Smooth muscle cell (in vitro differentiated cells): ENCODE measurements around the gene NINJ2. TPM values are rescaled to one million over a fixed set of nuclear protein-coding genes. Genes with fewer than 3 reads are reported as not detected.

Source experiments
- DNase-seq: peaks from one replicate; lab custom pipeline; 2025; ENCODE audit not compliant: unreplicated experiment; lab: John Stamatoyannopoulos, UW
- H2AFZ ChIP-seq: fragments of 200-600 bp; sonication (generic); 2 replicates; pipeline ENCODE4 v1.6.0; 2016; ENCODE audit warnings: antibody characterized with exemption, low read depth, mild to moderate bottlenecking
- H3F3A ChIP-seq: fragments of 200-600 bp; sonication (generic); 2 replicates; pipeline ENCODE4 v1.6.0; 2017; ENCODE audit warnings: antibody characterized with exemption, low read depth
- H3K27ac ChIP-seq: fragments of 200-600 bp; sonication (generic); 2 replicates; pipeline ENCODE4 v1.5.1; 2016; ENCODE audit warnings: low read depth, mild to moderate bottlenecking
- H3K27me3 ChIP-seq: fragments of 200-600 bp; sonication (generic); 2 replicates; pipeline ENCODE4 v1.6.1; 2016; ENCODE audit warnings: low read depth, mild to moderate bottlenecking
- H3K36me3 ChIP-seq: fragments of 200-600 bp; sonication (generic); 2 replicates; pipeline ENCODE4 v1.5.1; 2016; ENCODE audit warnings: low read depth
- H3K4me1 ChIP-seq: fragments of 200-600 bp; sonication (generic); 2 replicates; pipeline ENCODE4 v1.5.1; 2016; ENCODE audit warnings: low read depth
- H3K4me2 ChIP-seq: fragments of 200-600 bp; sonication (generic); 2 replicates; pipeline ENCODE4 v1.6.0; 2016; ENCODE audit warnings: mild to moderate bottlenecking
- H3K4me3 ChIP-seq: fragments of 200-600 bp; sonication (generic); 2 replicates; pipeline ENCODE4 v1.5.1; 2016; ENCODE audit warnings: mild to moderate bottlenecking
- H3K79me2 ChIP-seq: fragments of 200-600 bp; sonication (generic); 2 replicates; pipeline ENCODE4 v1.6.0; 2016; ENCODE audit warnings: low read depth, mild to moderate bottlenecking
- H3K9ac ChIP-seq: fragments of 200-600 bp; sonication (generic); 2 replicates; pipeline ENCODE4 v1.6.0; 2016; ENCODE audit warnings: low read depth
- H3K9me3 ChIP-seq: fragments of 200-600 bp; sonication (generic); replicated peaks from 2 replicates; pipeline ENCODE4 v1.5.1; 2016; ENCODE audit warnings: low read depth
- H4K20me1 ChIP-seq: fragments of 200-600 bp; sonication (generic); 2 replicates; pipeline ENCODE4 v1.6.0; 2016; ENCODE audit warnings: low read depth
- CTCF ChIP-seq: fragments of 200-600 bp; sonication (generic); IDR thresholded peaks from 2 replicates; pipeline ENCODE4 v1.5.1; 2017; ENCODE audit warnings: borderline replicate concordance, mild to moderate bottlenecking, antibody characterized with exemption; ENCODE audit not compliant: insufficient read depth, poor library complexity, severe bottlenecking
- WGBS: methylation state at CpG from one replicate; pipeline ENCODE4 v1.1.7; 2016; ENCODE audit warnings: low lambda C conversion rate; 5-methylcytosine and 5-hydroxymethylcytosine counted together
- polyA plus RNA-seq: library from polyadenylated mRNA; unstranded; fragments of >200 nt; fragmentation: Nextera tagmentation; extraction: Ambion mirVana; gene quantifications from 2 replicates; pipeline ENCODE4 v1.2.1, GENCODE V29; 2016
- total RNA-seq: library from RNA; depleted of rRNA; stranded (reverse); fragments of >200 nt; gene quantifications from 2 replicates; pipeline ENCODE4 v1.2.3, GENCODE V29; 2014

Gene NINJ2
- total and polyA plus RNA-seq, 2 experiments from 2014 or later, result 4.2 to 12.1 TPM

DNA sequence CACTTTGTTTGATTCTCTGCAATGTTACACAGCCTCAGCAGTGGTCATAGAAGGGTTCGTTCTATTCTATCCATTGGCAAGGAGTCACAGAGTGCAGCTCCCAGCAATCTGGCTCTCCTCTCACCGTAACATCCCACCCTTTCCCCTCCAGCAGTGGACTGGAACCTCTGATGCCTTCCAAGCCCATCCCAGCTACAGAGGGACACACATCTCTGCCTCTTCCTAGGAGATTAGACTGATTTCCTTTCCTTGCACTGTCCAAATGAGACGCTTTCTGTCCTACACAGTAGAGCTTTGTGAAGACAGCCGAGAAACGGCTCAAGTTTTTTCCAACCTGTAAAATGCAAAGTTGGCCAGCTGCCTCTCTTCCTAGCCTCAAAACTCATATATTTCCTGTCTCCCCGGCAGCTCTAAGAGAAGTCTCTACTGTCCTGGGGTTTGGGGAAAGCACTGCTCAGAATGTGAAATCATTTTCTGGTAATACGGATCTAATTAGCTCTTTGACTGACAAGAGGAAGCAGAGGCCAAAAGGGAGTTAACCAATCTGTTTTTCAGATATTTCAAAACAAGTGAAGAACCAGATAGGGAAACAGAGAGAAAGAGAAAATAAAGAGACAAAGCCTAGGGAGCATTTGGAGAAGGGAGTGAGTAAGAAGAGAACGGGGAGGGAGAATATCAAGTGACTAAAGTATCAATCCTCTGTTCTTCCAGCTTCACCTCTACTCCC is 516 bp downstream of the NINJ2 start:
- H3K4me3 ChIP-seq, result no peak overlapping the region
- no peaks in the 10 kb centered on the region for H4K20me1 ChIP-seq
- H3K9me3 ChIP-seq, result no peaks in the 10 kb centered on the region
- H3K27me3 ChIP-seq, result no peaks in the 10 kb centered on the region
- H3K36me3 ChIP-seq, result no peaks in the 10 kb centered on the region
- H3K9ac ChIP-seq, result no peak overlapping the region
- peak overlapping the region; percentile 31 for H3K4me2 ChIP-seq
- DNase-seq, result no peak
- no peaks in the 10 kb centered on the region for H3K79me2 ChIP-seq
- WGBS, result 58% methylated on average over 8 of the region's 8 CpGs
- peak overlapping the region; percentile 60 for H2AFZ ChIP-seq
- H3K4me1 ChIP-seq, result peaks cover 8% of the 10 kb centered on the region
- H3K27ac ChIP-seq, result no peak overlapping the region
- TF ChIP-seq CTCF, result no peak
- H3F3A ChIP-seq, result no peaks in the 10 kb centered on the region

GRCh38 chr12:661720-662486 is 1.3 kb downstream of the NINJ2 start:
- DNase-seq, result no peak
- Histone ChIP-seq H3K79me2 (no peaks in the 10 kb centered on the region), H3K27ac (no peak overlapping the region), H4K20me1 (no peaks in the 10 kb centered on the region), H3K36me3 (no peaks in the 10 kb centered on the region), H3K4me2 (no peak overlapping the region), H3K9me3 (no peaks in the 10 kb centered on the region), H3K9ac (no peak overlapping the region), H3K4me1 (peaks cover 3% of the 10 kb centered on the region), H3F3A (no peaks in the 10 kb centered on the region), H3K4me3 (no peak overlapping the region), H3K27me3 (no peaks in the 10 kb centered on the region), H2AFZ (no peak overlapping the region)
- 93% methylated on average over 10 of the region's 11 CpGs for WGBS
- no peak for TF ChIP-seq CTCF

GRCh38 chr12:659090-659683 is 4.1 kb downstream of the NINJ2 start:
- no peaks in the 10 kb centered on the region for H3K27me3 ChIP-seq
- no peak overlapping the region for H3K9ac ChIP-seq
- H3K4me2 ChIP-seq, result no peak overlapping the region
- H3K4me3 ChIP-seq, result no peak overlapping the region
- no peak overlapping the region for H3K27ac ChIP-seq
- no peaks in the 10 kb centered on the region for H3K9me3 ChIP-seq
- 90% methylated on average over 5 of the region's 5 CpGs for WGBS
- no peaks in the 10 kb centered on the region for H3K36me3 ChIP-seq
- no peak for DNase-seq
- no peaks in the 10 kb centered on the region for H3K4me1 ChIP-seq
- H2AFZ ChIP-seq, result no peak overlapping the region
- H3K79me2 ChIP-seq, result no peaks in the 10 kb centered on the region
- H3F3A ChIP-seq, result no peaks in the 10 kb centered on the region
- TF ChIP-seq CTCF, result no peak
- no peaks in the 10 kb centered on the region for H4K20me1 ChIP-seq
